CD4-positive, alpha-beta T cell (primary cell): ENCODE measurements around the gene BCL11B. TPM values are rescaled to one million over a fixed set of nuclear protein-coding genes. Genes with fewer than 3 reads are reported as not detected.

ENCODE experiments used
- ATAC-seq: fragments of 200-7000 bp; cut with Tn5 transposase; one replicate; pipeline ENCODE4 v1.10.0; 2022; ENCODE audit warnings: mild to moderate bottlenecking; ENCODE audit not compliant: poor library complexity
- CTCF ChIA-PET: fragments of 350-600 bp; sonication (Branson Sonifier 250); formaldehyde crosslinking; loops from one replicate; lab custom pipeline; 2021; ENCODE audit warnings: antibody characterized with exemption, inconsistent platforms; lab: Charles Lee
- POLR2A ChIA-PET: fragments of 350-600 bp; sonication (Branson Sonifier 250); formaldehyde crosslinking; loops from one replicate; lab custom pipeline; 2021; ENCODE audit warnings: antibody characterized with exemption, inconsistent platforms; lab: Charles Lee
- DNase-seq, 14 experiments: peaks; one replicate each; pipeline ENCODE4 v3.0.0-alpha.2; 2013 to 2020; ENCODE audit warnings: mixed read lengths in 2 of 14
- H3K27ac ChIP-seq, 2 donors: one replicate each; pipeline versions ENCODE4 v1.5.1 to v1.7.0; 2013; ENCODE audit warnings: low read length in 2 of 2, low read depth in 1 of 2, mild to moderate bottlenecking in 1 of 2
- H3K27me3 ChIP-seq, 2 experiments: 1 replicate in 1 of 2; 2 replicates in 1 of 2; pipeline versions ENCODE4 v1.6.1 to v1.7.0; 2013; ENCODE audit warnings: low read length in 2 of 2, control low read depth in 1 of 2, mild to moderate bottlenecking in 1 of 2, moderate library complexity in 1 of 2; ENCODE audit not compliant: insufficient read depth in 2 of 2, control insufficient read depth in 1 of 2
- H3K36me3 ChIP-seq: one replicate; pipeline ENCODE4 v1.6.1; 2013; ENCODE audit warnings: low read length, control low read depth; ENCODE audit not compliant: insufficient read depth
- H3K4me1 ChIP-seq: one replicate; pipeline ENCODE4 v1.6.1; 2013; ENCODE audit warnings: low read length, control low read depth; ENCODE audit not compliant: insufficient read depth
- H3K4me3 ChIP-seq: one replicate; pipeline ENCODE4 v1.5.1; 2013; ENCODE audit warnings: mild to moderate bottlenecking, low read length, moderate library complexity
- H3K9me3 ChIP-seq, 2 experiments: 1 replicate in 1 of 2; 2 replicates in 1 of 2; pipeline versions ENCODE4 v1.6.1 to v1.7.0; 2013; ENCODE audit warnings: low read length in 2 of 2, mild to moderate bottlenecking in 2 of 2, control low read depth in 1 of 2, moderate library complexity in 1 of 2; ENCODE audit not compliant: control insufficient read depth in 1 of 2, insufficient read depth in 1 of 2
- H3K27ac Mint-ChIP-seq: one replicate; pipeline ENCODE4 v1.8.0; 2020; ENCODE audit warnings: mixed read lengths
- H3K27me3 Mint-ChIP-seq: one replicate; pipeline ENCODE4 v1.8.0; 2021; ENCODE audit warnings: mixed read lengths
- H3K36me3 Mint-ChIP-seq: one replicate; pipeline ENCODE4 v1.8.0; 2021; ENCODE audit warnings: low read depth, mixed read lengths
- H3K4me1 Mint-ChIP-seq: one replicate; pipeline ENCODE4 v1.8.0; 2021; ENCODE audit warnings: low read depth, mixed read lengths
- H3K4me3 Mint-ChIP-seq: one replicate; pipeline ENCODE4 v1.8.0; 2020; ENCODE audit warnings: mild to moderate bottlenecking, mixed read lengths
- H3K9me3 Mint-ChIP-seq: one replicate; pipeline ENCODE4 v1.8.0; 2020; ENCODE audit warnings: mixed read lengths
- CTCF ChIP-seq: fragments of 200-600 bp; IDR thresholded peaks from one replicate; pipeline ENCODE4 v1.8.0; 2022; ENCODE audit warnings: antibody characterized with exemption, mild to moderate bottlenecking
- intact Hi-C, 2 experiments: fragments of 100-400 bp; cut with DNase I in 1 of 2; cut with micrococcal nuclease in 1 of 2; formaldehyde crosslinking; loops; one replicate each; pipeline versions ENCODE4 v1.15.1 to v1.9.0; 2023 to 2025; cut with DNase I, micrococcal nuclease
- total RNA-seq, 174 experiments: library from RNA in 2 of 174; stranded (reverse) in 2 of 174; gene quantifications; one replicate each; pipeline ENCODE4 v1.2.3 and lab custom pipeline; 2021 to 2026

The BCL11B gene
- total RNA-seq, 2 experiments from 2014 or later, result 244 to 254 TPM

GRCh38 chr14:99317231-99318090 lies 45.5 kb upstream of the BCL11B start:
- Mint-ChIP-seq H3K36me3 (no peaks in the 10 kb centered on the region), H3K27ac (no peak overlapping the region), H3K4me1 (peaks cover 7% of the 10 kb centered on the region), H3K4me3 (no peak overlapping the region), H3K9me3 (no peaks in the 10 kb centered on the region), H3K27me3 (peaks cover 6% of the 10 kb centered on the region)
- no peak overlapping the region for H3K27ac ChIP-seq
- H3K9me3 ChIP-seq, result no peaks in the 10 kb centered on the region
- no peak overlapping the region for H3K4me3 ChIP-seq
- CTCF ChIA-PET, result no interaction called here
- POLR2A ChIA-PET, result no interaction called here
- H3K4me1 ChIP-seq, result peaks cover 10% of the 10 kb centered on the region
- no peaks in the 10 kb centered on the region for H3K36me3 ChIP-seq
- DNase-seq (no peak), ATAC-seq (no peak)
- intact Hi-C loops, result no loop called here
- H3K27me3 ChIP-seq, result no peaks in the 10 kb centered on the region
- TF ChIP-seq CTCF, result no peak

GRCh38 chr14:99316281-99317163 lies 44.5 kb upstream of the BCL11B start:
- no peaks in the 10 kb centered on the region for H3K9me3 Mint-ChIP-seq
- no peaks in the 10 kb centered on the region for H3K36me3 ChIP-seq
- H3K4me1 Mint-ChIP-seq, result peaks cover 5% of the 10 kb centered on the region
- CTCF ChIA-PET, result no interaction called here
- H3K27ac Mint-ChIP-seq, result no peak overlapping the region
- no peak overlapping the region for H3K4me3 Mint-ChIP-seq
- intact Hi-C loops, result no loop called here
- no peak for ATAC-seq
- H3K9me3 ChIP-seq, result no peaks in the 10 kb centered on the region
- H3K4me3 ChIP-seq, result no peak overlapping the region
- TF ChIP-seq CTCF, result no peak
- peaks cover 10% of the 10 kb centered on the region for H3K4me1 ChIP-seq
- DNase-seq, result no peak
- no peaks in the 10 kb centered on the region for H3K27me3 ChIP-seq
- H3K36me3 Mint-ChIP-seq, result no peaks in the 10 kb centered on the region
- no peak overlapping the region for H3K27ac ChIP-seq
- H3K27me3 Mint-ChIP-seq, result peaks cover 6% of the 10 kb centered on the region
- POLR2A ChIA-PET, result no interaction called here

- ChIA-PET POLR2A (no interaction called here), CTCF (no interaction called here)
- Histone ChIP-seq H3K4me3 (no peak overlapping the region), H3K4me1 (peaks cover 6% of the 10 kb centered on the region), H3K27me3 (no peaks in the 10 kb centered on the region), H3K9me3 (peaks cover 0 to 6% of the 10 kb centered on the region in 2 experiments), H3K27ac (no peak overlapping the region), H3K36me3 (no peaks in the 10 kb centered on the region)
- peaks cover 5% of the 10 kb centered on the region for H3K9me3 Mint-ChIP-seq
- no peak overlapping the region for H3K4me3 Mint-ChIP-seq
- H3K27me3 Mint-ChIP-seq, result peaks cover 6% of the 10 kb centered on the region
- H3K36me3 Mint-ChIP-seq, result no peaks in the 10 kb centered on the region
- no peak overlapping the region for H3K27ac Mint-ChIP-seq
- no peak for DNase-seq
- H3K4me1 Mint-ChIP-seq, result no peaks in the 10 kb centered on the region
- no peak for TF ChIP-seq CTCF
- ATAC-seq, result no peak
- intact Hi-C loops, result no loop called here
Measured at GRCh38 chr14:99315197-99315596, 43.2 kb upstream of the BCL11B start.
